Putamen (tissue), 1 donor: ENCODE results near the gene FETUB.
"Not testable (repeated sequence)": the region's sequence is repeated elsewhere in the genome, so short reads cannot be mapped to it uniquely, and the experiment has no call there.

Experiments
- DNase-seq: peaks from one replicate; pipeline ENCODE4 v3.0.0-alpha.2; 2016; ENCODE audit warnings: low spot score

FETUB gene

DNA sequence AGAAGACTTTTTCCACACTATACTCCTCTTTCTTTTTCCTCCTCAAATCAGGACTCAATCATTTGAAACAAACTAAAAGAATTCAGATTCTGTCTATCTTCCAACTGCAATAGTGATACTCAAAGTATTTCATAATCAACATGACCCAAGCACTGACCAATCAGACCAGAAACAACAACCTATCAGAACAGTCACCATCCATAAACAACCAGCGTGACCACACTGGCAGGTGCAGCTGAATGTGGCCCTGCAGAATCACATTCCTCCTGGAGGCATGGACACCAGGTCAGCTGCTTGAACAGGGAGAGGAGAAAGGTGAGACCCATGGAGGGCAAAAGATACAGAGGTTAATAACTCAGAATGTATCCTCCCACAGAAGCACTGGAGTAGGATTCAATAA lies 39.0 kb downstream of the FETUB start:
- DNase-seq, result no peak

DNA sequence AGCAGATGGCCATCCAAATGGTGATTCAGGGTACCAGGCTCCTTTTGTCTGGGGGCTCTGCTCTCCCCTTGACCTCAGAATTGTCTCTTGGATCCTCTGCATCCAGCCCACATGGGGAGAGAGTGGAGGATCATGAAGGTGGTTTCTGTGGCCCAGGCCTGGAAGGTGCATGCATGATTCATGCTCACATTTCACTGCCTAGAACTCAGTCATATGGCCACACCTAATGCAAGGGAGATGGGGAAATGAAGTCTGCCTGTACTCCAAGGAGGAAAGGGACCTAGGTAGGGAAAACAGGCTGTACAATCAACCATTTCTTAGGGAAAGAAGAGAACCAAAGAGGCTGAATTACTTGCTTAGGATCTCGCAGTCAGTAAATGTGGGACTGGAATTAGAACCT lies 40.7 kb downstream of the FETUB start:
- DNase-seq, result no peak

DNA sequence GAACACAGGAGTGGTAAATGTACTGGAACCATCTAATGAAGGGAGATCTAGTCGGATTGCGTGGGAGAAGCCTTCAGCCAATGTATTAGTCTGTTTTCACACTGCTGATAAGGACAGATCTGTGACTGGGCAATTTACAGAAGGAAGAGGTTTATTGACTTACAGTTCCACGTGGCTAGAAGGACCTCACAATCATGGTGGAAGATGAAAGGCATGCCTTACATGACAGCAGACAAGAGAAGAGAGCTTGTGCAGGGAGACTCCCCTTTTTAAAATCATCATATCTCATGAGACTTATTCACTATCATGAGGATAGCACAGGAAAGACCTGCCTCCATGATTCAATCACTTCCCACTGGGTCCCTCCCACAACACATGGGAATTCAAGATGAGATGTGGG lies 42.6 kb downstream of the FETUB start:
- DNase-seq, result no peak

DNA sequence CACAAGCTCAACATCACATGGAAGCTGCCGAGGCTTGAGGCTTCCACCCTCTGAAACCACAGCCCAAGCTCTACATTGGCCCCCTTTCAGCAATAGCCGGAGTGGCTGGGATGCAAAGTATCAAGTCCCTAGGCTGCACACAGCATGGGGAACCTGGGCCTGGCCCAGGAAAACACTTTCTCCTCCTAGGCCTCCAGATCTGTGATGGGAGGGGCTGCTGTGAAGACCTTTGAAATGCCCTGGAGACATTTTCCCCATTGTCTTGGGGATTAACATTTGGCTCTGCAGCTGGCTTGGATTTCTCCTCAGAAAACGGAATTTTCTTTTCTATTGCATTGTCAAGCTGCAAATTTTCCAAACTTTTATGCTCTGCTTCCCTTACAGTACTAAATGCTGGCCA lies 43.8 kb downstream of the FETUB start:
- DNase-seq, result no peak

DNA sequence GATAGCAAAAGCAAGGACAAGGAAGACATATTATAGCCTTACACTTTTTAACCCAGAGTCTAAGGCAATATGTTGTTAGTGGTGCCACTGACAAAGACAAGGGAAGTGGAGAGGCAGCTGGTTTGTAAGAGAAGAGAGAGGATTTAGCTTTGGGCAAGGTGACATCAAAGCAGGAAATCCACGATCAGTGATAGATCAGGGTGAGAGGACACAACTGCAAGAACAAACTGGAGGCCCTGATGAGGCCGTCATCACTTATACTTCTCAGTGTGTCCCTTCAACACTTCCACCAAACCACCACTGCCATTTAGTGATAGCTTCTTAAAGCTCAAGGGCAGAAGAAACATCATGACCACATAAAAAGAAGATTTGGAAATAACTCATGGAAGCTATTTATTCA lies 46.3 kb downstream of the FETUB start:
- not testable (repeated sequence) for DNase-seq

DNA sequence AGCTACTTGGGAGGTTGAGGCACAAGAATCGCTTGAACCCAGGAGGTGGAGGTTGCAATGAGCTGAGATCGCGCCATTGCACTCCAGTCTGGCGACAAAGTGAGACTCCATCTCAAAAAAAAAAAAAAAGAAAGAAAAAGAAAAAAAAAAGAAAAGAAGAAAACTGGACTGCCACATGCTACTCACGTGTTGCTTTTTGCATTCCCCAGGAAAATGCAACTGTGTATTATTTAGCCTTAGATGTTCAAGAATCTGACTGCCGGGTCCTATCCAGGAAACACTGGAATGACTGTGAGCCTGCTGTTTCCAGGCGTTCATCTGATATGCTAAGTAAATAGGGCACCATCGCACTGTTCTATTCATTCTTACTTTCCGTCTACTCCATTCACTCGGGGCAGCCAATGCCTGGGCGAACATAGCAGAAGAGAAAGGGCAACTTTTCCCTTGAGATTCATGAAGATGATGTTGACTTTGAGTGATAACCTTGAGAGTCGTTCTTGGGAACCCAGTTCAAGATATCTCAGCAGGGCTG lies 47.0 kb downstream of the FETUB start:
- DNase-seq, result no peak

DNA sequence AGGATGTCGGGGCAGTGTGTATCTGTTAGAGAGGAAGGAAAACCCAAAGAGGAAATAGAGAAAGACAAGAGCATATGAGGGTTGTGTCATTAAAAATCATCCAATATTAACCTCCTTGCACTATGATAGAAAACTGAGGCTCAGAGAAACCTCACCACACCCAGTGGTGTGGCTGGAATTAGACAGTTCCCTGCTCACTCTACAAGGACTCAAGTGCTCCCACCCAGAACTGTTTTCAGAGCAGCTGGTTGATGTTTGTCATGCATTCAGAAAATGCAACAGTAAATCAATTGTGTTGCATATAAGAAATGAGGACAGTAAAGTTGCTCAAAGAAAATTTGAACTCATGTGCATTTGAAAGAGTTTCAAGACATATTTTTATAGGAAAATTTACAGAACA lies 50.1 kb downstream of the FETUB start:
- not testable (repeated sequence) for DNase-seq

DNA sequence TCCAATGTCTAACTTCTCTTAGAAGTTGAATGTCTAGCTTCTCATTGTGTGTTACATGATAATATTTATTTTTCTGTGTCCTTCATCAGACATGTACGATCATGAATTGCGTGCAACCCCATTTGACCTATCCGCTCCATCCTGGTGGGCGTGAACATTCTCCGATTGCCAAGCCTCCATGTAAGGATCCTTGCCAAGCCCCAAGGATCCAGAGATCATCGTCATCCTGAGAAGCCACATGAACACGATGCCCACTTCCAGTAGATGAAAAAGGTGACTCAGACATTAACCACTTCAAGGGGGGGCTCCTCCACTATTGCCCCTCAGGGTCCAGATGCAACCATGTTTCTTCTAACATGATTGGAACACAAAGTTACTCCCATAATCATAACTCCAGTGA lies 51.5 kb downstream of the FETUB start:
- DNase-seq, result no peak

DNA sequence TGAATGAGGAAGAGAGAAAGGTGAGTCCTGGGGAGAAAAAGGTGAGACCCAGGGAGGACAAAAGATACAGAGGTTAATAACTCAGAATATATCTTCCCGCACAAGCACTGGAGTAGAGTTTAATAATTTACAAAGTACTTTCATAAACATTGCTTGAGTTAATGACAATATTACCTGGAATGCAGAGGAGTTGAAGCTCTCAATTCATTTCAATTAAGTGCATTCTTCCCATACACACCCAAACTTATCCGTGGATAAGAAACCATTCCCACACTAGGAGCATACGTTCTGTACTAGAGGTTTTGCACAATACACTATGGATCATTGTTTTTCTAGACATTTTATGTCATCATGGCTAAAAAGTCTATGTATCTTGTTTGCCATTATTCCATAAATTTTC lies 53.6 kb downstream of the FETUB start:
- DNase-seq, result no peak

DNA sequence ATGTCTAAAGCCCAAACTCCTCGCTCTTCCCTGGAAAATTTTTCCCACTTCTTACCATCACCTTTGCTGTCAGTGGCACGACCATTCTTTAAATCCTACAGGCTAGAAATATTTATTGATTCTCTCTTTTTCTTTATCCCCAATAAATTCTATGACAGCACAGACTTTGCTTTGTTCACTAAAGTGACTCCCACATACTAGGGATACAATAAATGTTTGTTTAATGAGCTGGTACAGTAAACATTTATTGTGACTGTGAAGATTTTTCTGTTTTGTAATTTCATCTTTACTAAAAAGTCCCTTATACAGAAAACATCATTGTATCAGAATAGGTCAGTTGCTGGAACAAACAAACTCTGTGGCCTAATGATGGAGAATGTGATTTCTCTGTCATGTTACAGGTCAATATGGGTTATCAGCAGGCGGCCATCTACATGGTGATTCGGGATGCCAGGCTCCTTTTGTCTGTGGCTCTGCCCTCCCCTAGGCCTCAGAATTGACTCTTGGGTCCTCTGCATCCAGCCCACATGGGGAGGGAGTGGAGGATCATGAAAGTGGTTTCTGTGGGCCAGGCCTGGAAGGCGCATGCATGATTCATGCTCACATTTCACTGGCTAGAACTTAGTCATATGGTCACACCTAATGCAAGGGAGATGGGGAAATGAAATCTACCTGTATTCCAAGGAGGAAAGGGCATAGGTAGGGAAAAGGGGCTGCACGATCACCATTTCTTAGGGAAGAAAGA lies 54.3 kb downstream of the FETUB start:
- no peak for DNase-seq

DNA sequence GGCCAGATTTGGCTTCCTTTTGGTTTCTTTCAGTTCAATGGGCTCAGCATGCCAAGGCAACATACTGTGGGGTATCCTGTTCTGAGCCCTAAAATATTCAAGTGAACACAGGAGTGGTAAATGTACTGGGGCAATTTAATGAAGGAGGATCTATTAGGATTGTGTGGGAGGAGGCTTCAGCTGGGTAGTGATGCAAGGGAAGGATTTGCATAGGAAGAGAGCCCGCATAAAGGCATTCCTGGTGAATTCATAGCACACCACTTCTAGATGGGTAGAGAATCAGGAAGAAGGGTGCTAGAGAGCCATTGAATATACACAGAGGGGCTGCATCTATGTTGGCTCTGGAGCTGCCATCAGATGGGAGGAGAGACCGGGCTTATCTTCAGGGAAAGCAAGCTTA lies 56.3 kb downstream of the FETUB start:
- DNase-seq, result no peak

DNA sequence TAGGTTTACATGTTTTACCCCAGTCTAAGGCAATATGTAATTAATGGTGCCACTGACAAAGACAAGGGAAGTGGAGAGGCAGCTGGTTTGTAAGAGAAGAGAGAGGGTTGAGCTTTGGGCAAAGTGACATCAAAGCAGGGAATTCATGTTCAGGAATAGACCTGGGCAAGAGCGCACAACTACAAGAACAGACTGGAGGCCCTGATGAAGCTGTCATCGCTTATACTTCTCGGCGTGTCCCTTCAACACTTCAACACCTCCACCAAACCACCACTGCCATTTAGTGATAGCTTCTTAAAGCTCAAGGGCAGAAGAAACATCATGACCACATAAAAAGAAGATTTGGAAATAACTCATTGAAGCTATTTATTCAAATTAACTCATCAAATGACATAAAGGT lies 57.3 kb downstream of the FETUB start:
- no peak for DNase-seq

DNA sequence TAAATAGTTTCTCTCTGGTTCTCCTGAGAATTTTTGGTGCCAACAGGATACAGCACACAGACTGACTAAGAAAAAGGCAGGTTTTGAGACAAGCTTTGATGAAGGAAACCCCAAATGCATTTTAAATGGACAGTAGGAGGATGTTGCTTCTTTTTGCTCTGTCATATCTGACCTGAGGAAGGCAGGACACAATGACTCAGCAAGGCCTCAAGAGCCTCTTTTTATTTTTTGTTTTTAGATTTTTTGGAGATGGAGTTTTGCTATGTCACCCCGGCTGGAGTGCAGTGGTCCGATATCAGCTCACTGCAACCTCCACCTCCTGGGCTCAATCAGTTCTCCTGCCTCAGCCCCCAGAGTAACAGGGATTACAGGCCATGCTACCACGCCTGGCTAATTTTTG lies 60.1 kb downstream of the FETUB start:
- DNase-seq, result no peak

DNA sequence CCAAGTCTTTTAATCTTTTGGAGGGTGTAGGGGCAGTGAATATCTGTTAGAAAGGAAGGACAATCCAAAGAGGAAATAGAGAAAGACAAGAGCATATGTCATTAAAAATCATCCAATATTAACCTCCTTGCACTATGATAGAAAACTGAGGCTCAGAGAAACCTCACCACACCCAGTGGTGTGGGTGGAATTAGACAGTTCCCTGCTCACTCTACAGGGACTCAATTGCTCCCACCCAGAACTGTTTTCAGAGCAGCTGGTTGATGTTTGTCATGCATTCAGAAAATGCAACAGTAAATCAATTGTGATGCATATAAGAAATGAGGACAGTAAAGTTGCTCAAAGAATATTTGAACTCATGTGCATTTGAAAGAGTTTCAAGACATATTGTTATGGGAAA lies 62.3 kb downstream of the FETUB start:
- DNase-seq, result not testable (repeated sequence)
